ENCODE measurements around the gene CDH23.

CDH23 gene

DNA sequence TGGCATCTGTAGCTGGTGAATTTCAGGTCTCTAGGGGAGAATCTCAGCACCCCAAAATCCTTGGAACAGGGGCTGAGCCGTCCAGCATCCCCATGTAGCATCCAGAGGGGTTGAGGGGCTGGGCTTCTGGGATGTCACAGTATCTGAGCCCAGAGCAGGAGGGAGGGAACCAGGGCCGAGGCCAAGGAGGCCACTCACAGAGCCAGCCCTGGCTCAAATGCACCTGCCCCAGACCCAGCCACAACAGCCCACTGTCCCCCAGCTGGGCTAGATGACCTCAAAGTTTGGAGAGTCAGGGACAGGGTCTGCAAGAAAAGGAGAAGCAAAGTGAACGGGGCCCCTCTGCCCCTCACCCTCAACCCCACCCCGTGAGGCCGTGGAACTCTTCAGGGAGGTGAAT, 354.3 kb downstream of the CDH23 start:
- Mint-ChIP-seq H3K9me3 (no peaks in the 10 kb centered on the region), H3K27me3 (ENCODE audit: low read depth) (no peaks in the 10 kb centered on the region), H3K36me3 (ENCODE audit: low read depth) (peaks cover 51% of the 10 kb centered on the region)

DNA sequence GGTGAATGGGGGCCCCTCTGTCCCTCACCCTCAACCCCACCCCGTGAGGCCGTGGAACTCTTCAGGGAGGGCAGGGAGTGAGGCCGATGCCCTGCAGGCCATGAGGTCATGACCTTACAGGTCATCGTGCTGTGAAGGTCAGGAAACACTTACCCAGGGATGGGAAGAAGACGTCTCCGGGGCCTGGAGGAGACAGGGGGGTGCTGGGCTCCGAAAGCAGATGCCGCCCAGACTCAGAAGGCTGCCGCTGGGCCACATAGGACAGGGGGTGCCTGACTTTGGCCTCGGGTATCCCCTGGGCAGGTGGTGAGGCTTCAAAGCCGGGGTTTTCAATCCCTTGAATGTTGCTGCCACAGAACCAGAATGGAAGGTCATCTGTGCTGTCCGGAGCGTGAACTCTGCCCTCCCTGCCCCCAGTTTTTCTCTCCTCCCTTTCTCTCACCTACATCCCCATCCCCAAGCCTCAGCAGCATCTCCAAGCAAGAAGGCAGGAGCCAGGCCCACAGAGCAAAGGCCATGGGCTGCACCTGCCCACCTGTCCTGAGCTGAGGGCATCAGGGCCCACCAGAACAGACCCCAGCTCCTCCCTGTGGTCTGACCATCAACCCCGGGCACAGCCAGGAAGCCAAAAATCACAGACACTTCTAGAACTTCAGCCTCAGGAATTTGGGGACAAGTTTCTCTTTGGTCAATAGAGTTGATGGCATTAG, 354.9 kb downstream of the CDH23 start:
- Mint-ChIP-seq H3K9me3 (no peaks in the 10 kb centered on the region), H3K27me3 (ENCODE audit: low read depth) (no peaks in the 10 kb centered on the region), H3K4me1 (ENCODE audit: low read depth) (peaks cover 83% of the 10 kb centered on the region), H3K27ac (peak overlapping the region; percentile 85), H3K36me3 (ENCODE audit: low read depth) (peaks cover 58% of the 10 kb centered on the region), H3K4me3 (peak overlapping the region; percentile 21)

More for the DNA sequence above, 354.3 kb downstream of the CDH23 start:
- Mint-ChIP-seq H3K4me1 (ENCODE audit: low read depth) (peaks cover 83% of the 10 kb centered on the region), H3K27ac (peak overlapping the region; percentile 97), H3K4me3 (no peak overlapping the region)

DNA sequence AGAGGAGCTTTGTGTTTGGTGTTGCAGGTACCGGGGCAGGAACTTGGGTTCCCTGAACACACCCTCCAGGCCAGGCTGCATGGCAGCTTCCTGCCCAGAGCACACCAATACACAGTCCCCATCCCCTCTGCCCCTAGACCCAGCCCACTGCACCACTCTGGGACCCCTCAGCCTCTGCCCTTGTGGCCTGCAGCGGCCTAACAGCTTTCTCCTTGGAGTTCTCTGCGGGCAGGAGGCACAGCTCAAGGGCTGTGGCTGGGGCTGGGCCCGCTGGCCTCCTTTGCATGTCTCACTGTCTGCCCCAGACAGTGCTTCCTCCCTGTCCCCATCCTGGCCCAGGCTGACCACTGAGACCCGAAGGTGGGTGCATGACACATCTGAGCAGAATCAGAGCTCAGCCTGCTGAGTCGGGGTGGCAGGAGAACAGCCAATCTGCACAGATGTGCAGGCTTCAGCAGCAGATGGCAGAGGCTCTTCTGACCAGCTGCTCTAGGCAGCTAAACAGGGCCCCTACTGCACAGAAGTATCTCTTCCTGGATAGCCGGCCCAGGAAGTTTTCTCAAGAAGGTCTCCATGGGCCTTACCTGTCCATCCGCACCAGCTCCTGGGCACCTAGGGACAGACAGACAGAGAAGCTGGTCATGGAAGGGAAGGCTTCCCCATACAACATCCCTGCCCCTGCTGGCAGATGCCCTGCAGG, 355.8 kb downstream of the CDH23 start:
- Mint-ChIP-seq H3K27me3 (ENCODE audit: low read depth) (no peaks in the 10 kb centered on the region), H3K9me3 (no peaks in the 10 kb centered on the region), H3K4me3 (peak overlapping the region; percentile 31), H3K27ac (peak overlapping the region; percentile 85), H3K36me3 (ENCODE audit: low read depth) (peaks cover 57% of the 10 kb centered on the region), H3K4me1 (ENCODE audit: low read depth) (peaks cover 83% of the 10 kb centered on the region)

DNA sequence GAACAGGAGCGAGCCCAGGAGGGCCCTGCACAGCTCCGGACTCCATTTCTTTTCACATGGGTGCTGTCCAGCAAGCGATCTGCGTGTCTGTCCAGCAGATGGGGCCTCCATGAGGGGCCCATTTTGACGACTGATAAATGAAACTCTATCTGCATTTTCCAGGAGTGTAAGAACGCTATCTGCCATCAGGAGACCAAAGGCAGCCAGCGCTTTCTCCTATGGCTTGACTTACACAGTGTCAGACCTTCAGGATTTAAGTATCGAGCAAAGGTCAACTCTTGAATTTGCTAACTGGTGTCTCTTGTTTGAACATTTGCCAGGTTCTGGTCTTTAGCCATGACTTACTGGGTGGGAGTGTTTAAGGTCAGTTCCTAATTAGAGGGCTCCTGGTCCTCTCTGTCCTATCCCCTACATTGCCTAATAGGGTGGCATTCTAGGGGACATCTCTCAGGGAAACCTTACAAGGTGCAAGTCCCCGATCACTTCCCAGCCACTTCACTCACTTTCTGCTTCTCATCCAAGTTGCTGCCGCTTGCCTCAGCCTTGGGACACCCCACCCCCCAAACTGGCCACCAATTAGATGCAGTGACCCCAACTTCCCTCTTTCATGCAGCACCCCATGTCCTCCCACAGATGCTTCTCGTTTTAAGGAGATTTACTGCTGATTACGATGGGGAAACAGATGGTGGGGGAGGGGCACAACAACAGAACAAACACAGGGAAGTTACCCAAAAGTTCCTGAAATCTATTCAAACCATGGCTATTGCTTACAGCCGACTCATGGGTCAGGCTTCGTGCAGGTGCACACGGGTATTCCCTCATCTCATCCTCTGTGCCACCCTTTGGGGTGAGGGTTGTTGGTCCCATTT, 356.6 kb downstream of the CDH23 start:
- H3K36me3 Mint-ChIP-seq (ENCODE audit: low read depth) = peaks cover 58% of the 10 kb centered on the region
- peaks cover 84% of the 10 kb centered on the region for H3K4me1 Mint-ChIP-seq (ENCODE audit: low read depth)
- H3K27me3 Mint-ChIP-seq (ENCODE audit: low read depth) = no peaks in the 10 kb centered on the region
- no peak overlapping the region for H3K4me3 Mint-ChIP-seq
- peak overlapping the region; percentile 85 for H3K27ac Mint-ChIP-seq
- no peaks in the 10 kb centered on the region for H3K9me3 Mint-ChIP-seq

DNA sequence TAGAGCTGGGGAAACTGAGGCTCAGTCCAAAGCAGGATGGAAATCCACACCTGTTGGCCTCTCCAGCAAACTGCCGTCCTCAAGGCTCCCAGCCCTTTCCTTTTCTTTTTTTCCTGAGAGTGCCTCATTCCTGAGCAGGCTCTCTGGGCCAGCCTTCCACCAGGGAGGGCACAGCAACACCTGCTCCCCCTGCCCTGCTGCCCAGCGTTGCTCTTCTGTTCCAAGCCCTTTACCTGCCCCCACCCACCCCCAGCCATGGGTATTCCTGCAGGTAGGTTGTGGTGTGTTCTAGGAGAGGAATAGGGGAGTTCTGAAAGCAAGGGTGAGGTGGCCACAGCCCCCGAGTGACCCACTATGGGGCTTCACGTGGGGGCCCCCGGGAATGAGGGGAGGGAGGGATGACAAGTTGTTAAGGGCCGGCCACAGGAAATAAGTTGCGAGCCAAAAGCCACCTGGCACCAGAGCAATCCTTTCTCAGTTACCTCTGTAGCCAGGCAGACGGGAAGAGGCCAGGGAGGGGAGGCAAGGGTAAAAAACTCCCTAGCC, 357.3 kb downstream of the CDH23 start:
- H3K36me3 Mint-ChIP-seq (ENCODE audit: low read depth) = peaks cover 55% of the 10 kb centered on the region

DNA sequence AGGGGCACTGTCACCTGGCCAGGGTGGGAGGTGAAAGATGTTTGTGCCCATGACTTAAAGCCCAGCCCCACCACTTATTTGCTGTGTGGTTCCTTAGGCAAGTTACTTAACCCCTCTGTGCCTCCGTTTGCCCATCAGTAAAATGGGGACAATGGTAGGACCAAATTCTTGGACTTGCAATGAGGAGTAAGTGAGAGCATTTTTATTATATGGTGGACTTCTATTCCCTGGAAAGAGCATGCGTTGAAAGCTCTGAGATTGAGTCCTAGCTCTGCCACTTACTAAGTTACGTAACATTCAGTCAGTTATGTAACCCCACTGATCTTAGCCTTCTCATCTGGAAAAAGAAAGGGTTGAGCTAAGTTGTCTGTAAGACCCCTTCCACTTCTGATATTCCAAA, 357.8 kb downstream of the CDH23 start:
- H3K9me3 Mint-ChIP-seq = no peaks in the 10 kb centered on the region
- no peak overlapping the region for H3K27ac Mint-ChIP-seq
- H3K4me1 Mint-ChIP-seq (ENCODE audit: low read depth) = peaks cover 75% of the 10 kb centered on the region
- peaks cover 55% of the 10 kb centered on the region for H3K36me3 Mint-ChIP-seq (ENCODE audit: low read depth)
- H3K4me3 Mint-ChIP-seq = no peak overlapping the region
- no peaks in the 10 kb centered on the region for H3K27me3 Mint-ChIP-seq (ENCODE audit: low read depth)

More for the DNA sequence above, 357.3 kb downstream of the CDH23 start:
- no peaks in the 10 kb centered on the region for H3K9me3 Mint-ChIP-seq
- no peak overlapping the region for H3K4me3 Mint-ChIP-seq
- H3K27me3 Mint-ChIP-seq (ENCODE audit: low read depth) = no peaks in the 10 kb centered on the region
- peak overlapping the region; percentile 59 for H3K27ac Mint-ChIP-seq
- peaks cover 80% of the 10 kb centered on the region for H3K4me1 Mint-ChIP-seq (ENCODE audit: low read depth)

DNA sequence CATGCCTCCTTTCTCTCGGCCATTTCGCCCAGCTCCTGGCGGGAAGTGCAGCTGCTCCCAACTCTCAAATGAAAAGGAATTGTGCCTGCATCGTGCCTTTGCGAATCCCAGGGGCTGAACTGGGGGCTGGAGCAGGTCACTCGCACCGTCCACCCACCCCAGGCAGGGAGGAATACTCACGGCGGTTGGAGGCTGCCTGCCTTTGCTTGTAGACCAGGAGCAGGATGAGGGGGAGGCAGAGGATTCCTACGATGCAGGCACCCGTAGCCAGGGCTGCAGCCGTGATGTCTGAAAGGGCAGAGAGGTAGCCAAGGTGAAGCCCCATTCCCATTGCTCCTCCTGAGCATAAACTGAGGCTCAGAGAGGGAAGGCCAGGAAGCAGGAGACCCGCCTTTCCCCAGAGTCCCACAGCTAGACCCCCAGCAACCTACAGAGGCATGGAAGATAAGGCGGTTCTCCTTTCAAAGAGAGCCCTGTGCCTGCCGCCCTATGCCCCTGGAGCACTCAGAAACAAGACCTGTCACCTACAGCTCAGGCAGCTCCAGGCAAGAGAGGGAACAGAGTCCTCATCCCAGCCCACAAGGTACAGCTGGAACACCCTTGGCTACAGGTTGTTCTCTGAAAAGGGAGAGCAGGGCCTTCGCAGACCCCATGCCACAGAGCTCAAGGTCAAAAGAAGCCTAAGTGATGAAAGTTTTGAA, 358.6 kb downstream of the CDH23 start:
- Mint-ChIP-seq H3K27me3 (ENCODE audit: low read depth) (no peaks in the 10 kb centered on the region), H3K9me3 (no peaks in the 10 kb centered on the region), H3K4me3 (no peak overlapping the region), H3K4me1 (ENCODE audit: low read depth) (peaks cover 69% of the 10 kb centered on the region), H3K27ac (no peak overlapping the region), H3K36me3 (ENCODE audit: low read depth) (peaks cover 51% of the 10 kb centered on the region)

DNA sequence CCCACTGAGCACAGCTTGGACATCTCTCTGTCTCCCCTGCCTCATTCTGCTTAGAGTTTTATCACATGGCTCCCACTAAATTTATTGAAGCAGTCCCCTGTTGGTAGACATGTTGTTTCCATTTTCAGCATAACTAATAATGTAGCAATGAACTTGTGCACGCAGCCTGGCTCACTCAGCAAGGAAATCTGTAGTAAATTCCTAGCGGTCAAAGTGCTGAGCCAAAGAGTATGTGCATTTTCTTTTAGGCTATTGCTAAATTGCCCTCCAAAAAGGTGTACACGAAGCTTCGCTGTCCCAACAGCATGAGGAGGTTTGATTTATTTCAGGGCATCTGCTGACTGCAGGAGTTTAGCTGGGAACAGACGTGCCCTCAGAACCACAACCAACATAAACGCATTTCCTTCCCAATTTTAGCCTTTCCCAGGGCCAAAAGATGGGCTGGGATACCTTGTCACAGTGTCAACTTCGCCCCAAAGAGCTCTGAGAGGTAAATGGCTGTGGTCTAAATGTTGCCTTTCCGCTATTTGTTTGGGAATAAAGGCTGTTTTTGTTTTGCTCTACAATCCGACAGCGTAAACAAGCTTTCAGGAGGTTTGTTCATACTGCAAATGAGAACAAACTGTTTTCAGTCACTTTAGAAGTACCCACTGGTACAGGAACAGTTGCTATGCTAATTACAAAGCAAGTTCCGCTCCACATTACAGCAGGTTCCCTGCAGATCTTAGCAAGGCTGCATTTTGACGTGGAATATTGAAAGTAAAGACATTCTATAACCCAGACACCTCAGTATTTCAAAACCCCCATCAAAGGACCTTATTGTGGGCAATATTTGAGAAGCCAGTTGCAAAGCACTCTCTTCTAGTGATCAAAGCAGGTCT, 359.8 kb downstream of the CDH23 start:
- Mint-ChIP-seq H3K4me3 (peak overlapping the region; percentile 57), H3K9me3 (no peaks in the 10 kb centered on the region), H3K27me3 (ENCODE audit: low read depth) (no peaks in the 10 kb centered on the region), H3K4me1 (ENCODE audit: low read depth) (peaks cover 71% of the 10 kb centered on the region), H3K27ac (peak overlapping the region; percentile 90), H3K36me3 (ENCODE audit: low read depth) (peaks cover 52% of the 10 kb centered on the region)

DNA sequence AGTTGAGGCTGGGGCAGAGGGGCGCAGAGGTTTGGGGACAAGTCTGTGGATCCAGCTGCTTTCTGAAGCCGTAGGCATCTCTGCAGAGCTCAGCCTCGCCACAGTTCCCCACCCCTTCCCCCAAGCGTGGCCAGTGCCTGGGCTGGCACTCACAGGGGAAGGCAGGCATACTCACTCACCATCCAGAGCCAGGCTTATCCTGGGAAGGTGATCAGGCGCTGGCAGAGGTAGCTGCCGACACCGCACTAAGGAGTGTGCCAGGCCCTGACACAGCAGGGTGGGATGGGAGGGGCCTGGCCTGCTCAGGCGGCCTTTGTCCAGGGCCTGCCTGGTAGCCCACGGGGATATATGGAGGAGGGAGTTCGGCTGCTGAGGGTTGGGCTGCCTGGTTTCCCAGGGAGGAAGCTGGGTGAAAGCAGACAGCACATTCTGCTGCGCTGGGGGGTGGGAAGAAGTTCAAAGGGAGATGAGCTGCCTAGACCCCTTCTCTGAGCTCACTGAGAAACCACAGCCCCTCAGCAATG, 360.7 kb downstream of the CDH23 start:
- Mint-ChIP-seq H3K9me3 (no peaks in the 10 kb centered on the region), H3K27ac (peak overlapping the region; percentile 90), H3K4me3 (peak overlapping the region; percentile 57), H3K27me3 (ENCODE audit: low read depth) (no peaks in the 10 kb centered on the region), H3K36me3 (ENCODE audit: low read depth) (peaks cover 47% of the 10 kb centered on the region), H3K4me1 (ENCODE audit: low read depth) (peaks cover 67% of the 10 kb centered on the region)

DNA sequence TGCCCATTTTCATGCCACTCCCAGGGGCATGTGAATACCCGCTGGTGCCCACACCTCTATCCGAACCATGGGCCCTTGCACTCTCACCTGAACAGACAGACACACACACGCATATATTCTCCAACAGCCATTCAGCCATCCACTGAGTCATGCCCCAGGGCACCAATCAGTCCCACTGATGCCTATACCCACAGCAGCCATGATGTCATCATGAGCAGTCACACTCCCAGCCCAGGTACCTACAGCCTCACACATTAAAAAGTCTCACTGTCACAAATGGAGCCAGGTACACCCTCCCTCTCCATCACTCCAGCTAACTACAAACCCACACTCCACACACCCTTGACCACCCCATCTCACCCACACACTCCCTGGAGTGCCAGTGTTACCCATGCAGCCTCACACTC, 364.4 kb downstream of the CDH23 start:
- Mint-ChIP-seq H3K36me3 (ENCODE audit: low read depth) (peaks cover 34% of the 10 kb centered on the region), H3K9me3 (no peaks in the 10 kb centered on the region), H3K27ac (peak overlapping the region; percentile 50), H3K4me3 (no peak overlapping the region), H3K4me1 (ENCODE audit: low read depth) (peaks cover 63% of the 10 kb centered on the region), H3K27me3 (ENCODE audit: low read depth) (no peaks in the 10 kb centered on the region)

DNA sequence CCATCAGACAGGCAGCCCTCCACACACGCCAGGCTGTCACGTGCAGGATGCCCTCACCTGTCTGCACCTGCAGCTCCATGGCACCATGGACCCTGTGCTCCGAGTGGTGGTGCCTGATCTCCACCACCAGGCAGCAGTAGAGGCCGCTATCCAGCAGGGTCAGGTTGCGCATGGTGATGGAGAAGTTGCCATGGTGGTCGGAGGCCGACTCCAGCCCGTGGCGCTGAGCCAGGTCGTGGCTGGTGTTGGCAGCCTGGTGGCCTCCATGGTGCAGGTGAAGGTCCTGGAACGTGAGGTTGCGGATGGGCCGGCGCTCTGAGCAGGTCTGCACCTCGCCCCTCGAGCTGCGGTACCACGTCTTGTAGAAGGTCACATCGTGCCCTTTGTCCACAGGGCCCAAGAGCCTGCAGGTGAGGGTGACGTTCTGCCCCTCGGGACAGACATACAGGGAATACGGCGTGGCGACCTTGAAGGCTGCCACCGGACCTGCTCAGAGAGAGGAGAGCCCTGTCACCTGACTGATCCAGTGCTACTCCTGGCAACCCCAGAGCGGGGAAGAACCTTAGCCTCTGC, 364.9 kb downstream of the CDH23 start:
- Mint-ChIP-seq H3K27ac (peak overlapping the region; percentile 50), H3K27me3 (ENCODE audit: low read depth) (no peaks in the 10 kb centered on the region), H3K4me3 (no peak overlapping the region), H3K4me1 (ENCODE audit: low read depth) (peaks cover 61% of the 10 kb centered on the region), H3K36me3 (ENCODE audit: low read depth) (peaks cover 31% of the 10 kb centered on the region), H3K9me3 (no peaks in the 10 kb centered on the region)

DNA sequence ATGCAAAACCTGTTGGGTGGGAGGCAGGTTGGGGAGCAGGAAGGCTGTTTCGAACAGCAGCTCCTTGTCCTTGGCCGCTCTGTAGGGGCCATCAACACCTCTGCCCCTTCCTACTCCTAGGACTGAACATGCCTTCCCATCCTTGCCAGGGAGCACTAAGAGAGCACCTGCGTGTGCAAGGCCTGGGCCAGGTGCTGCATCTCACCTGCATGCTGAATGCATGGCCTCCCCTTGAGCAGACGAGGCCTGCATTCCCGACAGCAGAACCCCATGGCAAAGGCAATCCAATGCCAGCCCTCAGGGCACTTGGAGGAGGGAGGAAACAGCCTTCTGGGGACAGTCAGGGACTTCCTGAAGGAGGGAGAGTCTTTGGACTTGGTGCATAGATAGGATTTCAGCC, 365.6 kb downstream of the CDH23 start:
- H3K27me3 Mint-ChIP-seq (ENCODE audit: low read depth) = no peaks in the 10 kb centered on the region
- H3K4me1 Mint-ChIP-seq (ENCODE audit: low read depth) = peaks cover 61% of the 10 kb centered on the region
- peak overlapping the region; percentile 1 for H3K27ac Mint-ChIP-seq
- H3K4me3 Mint-ChIP-seq = no peak overlapping the region
- peaks cover 36% of the 10 kb centered on the region for H3K36me3 Mint-ChIP-seq (ENCODE audit: low read depth)
- H3K9me3 Mint-ChIP-seq = no peaks in the 10 kb centered on the region

Data from T-helper 1 cell treated with Interleukin-12 subunit alpha and Interleukin-12 subunit beta and Interleukin-4 antibody, amounts not matched to agents 30 μg/mL and 1 μg/mL, for 36 hours (primary cell).